CD4-positive, alpha-beta T cell treated with Interleukin-17A for 1 hour (primary cell): ENCODE measurements around the gene RPL32.
A peak's percentile ranks its signal among the peaks of the same experiment; 100 is the strongest.

Source experiments
- DNase-seq: peaks from one replicate; pipeline ENCODE4 v3.0.0-alpha.2; 2020

The RPL32 gene

GRCh38 chr3:12832350-12833221, 8.8 kb downstream of the RPL32 start:
- no peak for DNase-seq

GRCh38 chr3:12831301-12831866, 10.0 kb downstream of the RPL32 start:
- DNase-seq = no peak

GRCh38 chr3:12830785-12831156, 10.6 kb downstream of the RPL32 start:
- no peak for DNase-seq

DNA sequence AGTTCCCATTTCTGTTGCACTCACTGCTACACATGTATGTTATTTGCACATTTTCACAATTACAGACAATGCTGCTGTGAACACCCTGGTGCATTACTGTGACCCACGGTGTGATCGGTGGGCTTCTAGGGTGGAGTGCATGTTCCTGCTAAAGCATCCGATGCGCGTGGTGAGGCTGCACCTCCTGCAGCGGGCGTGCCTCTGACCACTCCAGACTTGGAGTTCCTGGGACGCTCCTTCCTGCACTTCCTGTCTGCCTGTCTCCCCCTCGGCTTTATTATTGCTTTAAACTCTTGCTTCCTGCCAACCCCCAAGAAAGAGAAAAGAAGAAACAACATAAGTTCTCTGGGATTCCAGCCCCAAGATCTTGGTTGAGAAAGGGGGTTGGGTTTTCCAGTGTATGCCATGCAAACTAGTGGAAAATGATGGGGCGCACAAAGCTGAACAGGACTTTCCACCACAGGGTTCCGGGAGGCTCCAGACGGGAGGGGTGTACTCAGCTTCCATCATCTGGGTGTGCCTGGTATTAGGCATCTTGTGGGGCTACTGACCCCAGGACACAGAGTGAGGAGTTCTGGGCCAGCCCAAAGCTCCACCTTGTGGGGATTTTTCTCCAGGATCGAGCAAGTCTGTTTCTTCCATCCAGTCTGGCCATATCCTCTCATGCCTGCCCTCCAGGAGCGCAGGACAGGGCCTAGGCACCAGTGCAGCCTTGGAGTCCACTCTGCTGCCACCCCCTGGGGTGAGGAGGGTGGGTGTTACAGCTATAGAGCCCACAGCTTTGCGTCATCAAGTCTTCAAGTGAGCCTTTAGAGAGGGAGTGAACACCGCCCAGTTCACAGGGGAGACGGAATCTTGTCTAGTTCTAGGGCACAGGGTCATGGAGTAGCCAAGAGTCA, 11.2 kb downstream of the RPL32 start:
- no peak for DNase-seq

GRCh38 chr3:12829404-12829803, 12.0 kb downstream of the RPL32 start:
- no peak for DNase-seq

GRCh38 chr3:12828751-12829150, 12.6 kb downstream of the RPL32 start:
- DNase-seq = no peak

- DNase-seq = no peak
Observed at GRCh38 chr3:12825156-12825555, 16.2 kb downstream of the RPL32 start.

DNA sequence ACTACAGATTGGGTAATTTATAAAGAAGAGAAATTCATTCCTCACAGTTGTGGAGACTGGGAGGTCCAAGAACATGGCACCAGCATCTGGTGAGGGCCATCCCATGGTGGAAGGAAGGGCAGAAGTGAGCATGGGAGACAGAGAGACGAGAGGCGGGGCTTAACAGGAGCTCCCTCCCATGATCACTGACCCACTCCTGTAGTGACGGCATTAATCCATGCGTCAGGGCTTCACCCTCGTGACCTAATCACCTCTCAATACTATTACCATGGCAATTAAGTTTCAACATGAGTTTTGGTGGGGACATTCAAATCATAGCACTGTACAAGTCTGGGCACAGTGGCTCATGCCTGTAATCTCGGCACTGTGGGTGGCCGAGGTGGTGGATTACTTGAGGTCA, 17.1 kb downstream of the RPL32 start:
- DNase-seq = no peak

GRCh38 chr3:12822725-12823373, 18.5 kb downstream of the RPL32 start:
- DNase-seq = no peak

DNA sequence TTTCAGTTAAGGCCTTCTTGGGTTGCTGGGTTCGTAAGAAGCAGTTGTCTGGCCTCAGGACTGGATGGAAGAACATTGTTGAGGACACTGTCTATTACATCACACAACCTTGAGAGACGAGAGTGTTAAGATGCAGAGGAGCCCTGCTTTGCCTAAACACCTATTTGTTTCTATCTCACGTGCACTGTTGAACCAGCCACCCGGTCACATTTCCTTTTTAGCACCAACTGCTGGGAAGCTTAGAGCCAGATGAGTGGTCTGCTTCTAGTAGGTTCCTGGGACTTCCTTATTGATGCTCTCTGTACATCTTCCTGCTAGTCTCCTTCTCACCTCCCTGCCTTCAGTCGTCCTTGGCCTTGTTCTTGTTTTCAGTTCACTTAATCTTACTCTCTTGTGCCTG, 22.6 kb downstream of the RPL32 start:
- no peak for DNase-seq

DNA sequence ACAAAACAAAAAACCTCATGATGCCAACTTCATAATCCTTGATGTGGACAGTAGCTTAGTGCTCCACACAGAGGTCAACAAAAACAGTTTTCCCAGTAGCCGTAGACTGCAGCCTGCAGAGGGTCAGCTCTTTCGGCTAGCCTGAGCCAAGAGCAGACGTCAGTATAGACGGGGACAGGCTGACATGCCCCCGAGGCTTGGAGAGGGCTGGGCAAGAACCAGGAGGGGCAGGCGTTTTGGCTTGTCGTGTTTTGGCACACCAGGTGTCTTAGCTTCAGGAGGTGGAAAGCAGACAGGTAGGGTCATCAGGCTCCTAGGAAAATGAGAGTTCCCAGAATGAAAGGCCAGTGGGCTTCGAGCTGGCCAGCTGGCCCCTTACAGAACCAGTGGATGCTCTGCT, 23.1 kb downstream of the RPL32 start:
- DNase-seq = no peak

GRCh38 chr3:12817343-12817710, 24.0 kb downstream of the RPL32 start:
- DNase-seq = no peak

GRCh38 chr3:12816521-12817342, 24.6 kb downstream of the RPL32 start:
- no peak for DNase-seq

- DNase-seq = no peak
Observed at GRCh38 chr3:12815719-12816118, 25.6 kb downstream of the RPL32 start.

DNA sequence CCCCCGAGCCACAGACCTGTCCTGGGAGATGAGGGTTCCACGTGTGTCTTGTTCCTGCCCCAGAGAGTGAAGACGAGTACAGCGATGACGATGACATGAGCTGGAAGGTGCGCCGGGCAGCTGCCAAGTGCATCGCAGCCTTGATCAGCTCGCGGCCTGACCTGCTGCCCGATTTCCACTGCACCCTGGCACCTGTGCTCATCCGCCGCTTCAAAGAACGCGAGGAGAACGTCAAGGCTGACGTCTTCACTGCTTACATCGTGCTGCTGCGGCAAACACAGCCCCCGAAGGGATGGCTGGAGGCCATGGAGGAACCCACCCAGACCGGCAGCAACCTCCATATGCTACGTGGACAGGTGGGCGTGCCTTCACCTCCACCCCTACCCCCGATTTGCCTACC, 26.3 kb downstream of the RPL32 start:
- no peak for DNase-seq

DNA sequence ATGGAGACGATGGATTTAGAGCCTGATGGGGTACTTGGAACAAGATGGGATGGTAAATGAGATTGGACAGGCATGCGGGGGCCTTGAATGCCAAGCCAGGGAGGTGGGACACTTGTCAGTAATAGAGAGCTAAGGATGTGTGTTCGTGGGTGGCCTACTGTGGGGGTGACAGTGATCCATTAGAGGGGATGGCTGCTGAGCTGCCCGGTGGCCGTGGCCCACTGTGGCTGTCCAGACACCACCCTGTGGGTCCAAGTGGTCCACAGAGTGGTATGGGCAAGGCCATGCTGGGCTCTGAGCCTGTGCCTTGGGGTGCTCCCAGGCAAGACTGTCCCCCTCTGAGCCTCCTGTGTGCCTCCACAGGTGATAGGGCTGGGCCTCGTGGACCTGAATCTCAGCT, 27.4 kb downstream of the RPL32 start:
- DNase-seq = no peak

- DNase-seq = no peak
Observed at GRCh38 chr3:12812812-12813211, 28.6 kb downstream of the RPL32 start.

GRCh38 chr3:12810961-12811360, 30.4 kb downstream of the RPL32 start:
- no peak for DNase-seq

- DNase-seq = peak; percentile 94
Observed at GRCh38 chr3:12810013-12810780, 31.2 kb downstream of the RPL32 start.

DNA sequence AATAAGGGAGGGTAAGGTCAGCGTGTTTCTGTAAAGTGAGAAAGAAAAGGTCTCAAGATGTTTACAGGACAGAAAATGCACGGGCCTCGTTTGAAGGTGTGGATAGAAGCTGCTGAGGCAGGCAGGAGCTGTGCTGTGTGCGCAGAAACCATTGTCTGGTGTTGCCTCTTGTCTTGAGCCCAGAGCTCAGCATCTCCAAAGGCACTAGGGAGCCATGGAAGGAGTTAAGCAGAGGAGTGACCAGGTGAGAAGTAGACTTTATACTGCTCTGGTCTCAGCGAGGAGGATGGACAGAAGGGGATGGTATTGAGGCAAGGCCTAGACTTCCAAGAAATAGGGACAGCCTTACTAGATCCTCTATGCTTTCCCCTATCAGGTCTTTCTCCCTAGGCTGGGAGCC, 31.9 kb downstream of the RPL32 start:
- DNase-seq = no peak

DNA sequence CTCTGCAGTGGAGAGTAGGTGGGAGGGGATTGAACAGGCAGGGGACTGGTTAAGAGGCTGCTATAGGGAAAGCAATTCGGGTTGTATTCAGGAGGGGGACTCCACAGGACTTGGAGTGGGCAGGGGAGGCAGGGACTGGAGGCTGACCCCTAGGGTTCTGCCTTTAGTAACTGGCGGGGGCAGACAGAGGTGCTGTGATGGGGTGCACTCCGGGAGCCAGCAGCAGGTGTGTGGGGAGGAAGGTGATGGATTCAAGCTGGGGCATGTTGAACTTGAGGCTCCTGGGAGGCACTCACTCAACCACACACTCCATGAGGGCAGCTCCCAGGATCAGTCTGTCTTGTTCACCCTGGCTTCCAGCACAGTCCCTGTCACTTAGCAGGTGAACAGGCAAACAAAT, 32.4 kb downstream of the RPL32 start:
- DNase-seq = no peak

GRCh38 chr3:12808587-12808986, 32.8 kb downstream of the RPL32 start:
- DNase-seq = no peak
